HG03460 (cell line): ENCODE measurements around the gene RBBP5.

Source experiments
- ATAC-seq: cut with Tn5 transposase; IDR thresholded peaks from one replicate; pipeline ENCODE4 v1.9.1; 2021; ENCODE audit not compliant: unreplicated experiment

RBBP5 gene

DNA sequence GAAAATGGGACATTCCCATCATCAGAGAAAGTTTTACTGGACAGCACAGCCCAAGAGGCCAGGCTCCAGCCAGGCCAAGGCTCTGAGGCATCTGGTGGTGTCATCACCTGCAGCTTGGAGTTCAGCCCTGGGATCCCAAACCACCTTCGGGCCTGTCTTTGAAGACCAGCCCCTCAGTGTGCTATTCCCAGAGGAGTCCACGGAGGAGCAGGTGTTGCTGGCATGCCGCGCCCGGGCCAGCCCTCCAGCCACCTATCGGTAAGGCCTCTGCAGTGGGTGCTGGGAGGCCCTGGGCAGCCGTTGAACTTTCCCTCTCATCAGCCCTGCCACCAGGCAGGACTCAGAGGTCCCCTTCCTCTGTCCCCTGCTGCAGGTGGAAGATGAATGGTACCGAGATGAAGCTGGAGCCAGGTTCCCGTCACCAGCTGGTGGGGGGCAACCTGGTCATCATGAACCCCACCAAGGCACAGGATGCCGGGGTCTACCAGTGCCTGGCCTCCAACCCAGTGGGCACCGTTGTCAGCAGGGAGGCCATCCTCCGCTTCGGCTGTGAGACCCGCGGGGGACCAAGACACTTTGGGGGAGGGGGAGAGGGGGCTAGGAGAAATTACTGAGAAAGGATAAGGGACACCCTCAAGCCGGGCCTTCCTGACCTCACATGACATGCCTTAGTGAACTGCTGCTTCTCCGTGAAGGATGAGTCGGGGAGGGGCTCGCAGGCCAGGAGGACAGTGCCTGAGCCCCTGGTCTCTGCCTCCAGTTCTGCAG lies 63.8 kb downstream of the RBBP5 start:
- no peak for ATAC-seq

DNA sequence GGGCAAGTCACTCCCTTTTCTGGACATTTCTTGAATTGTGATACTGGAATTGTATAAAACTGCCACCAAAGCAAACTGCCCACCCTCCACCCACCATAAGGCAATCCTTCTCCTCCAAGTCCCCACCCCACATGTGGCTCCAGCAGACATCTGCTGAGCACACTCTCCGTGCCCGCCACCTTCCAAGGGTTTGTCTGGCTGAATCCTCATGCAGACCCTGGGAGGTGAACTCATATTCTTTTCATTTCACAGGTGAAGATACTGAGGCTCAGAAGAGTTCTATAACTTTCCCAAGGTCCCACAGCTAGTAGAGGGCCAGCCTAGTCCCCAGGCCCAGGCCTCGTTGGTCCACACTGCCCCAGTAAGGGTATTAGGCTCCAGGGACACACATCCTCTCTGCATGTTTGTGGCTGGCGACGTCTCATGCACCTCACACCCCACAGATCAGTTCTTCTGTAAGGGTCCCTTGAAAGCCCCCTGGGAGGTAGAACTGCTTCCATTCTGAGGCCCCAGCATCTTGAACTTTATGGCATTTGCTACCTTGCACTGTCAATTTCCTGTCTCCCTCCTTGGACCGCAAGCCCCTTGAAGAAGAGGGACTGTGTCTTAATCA lies 64.7 kb downstream of the RBBP5 start:
- no peak for ATAC-seq

DNA sequence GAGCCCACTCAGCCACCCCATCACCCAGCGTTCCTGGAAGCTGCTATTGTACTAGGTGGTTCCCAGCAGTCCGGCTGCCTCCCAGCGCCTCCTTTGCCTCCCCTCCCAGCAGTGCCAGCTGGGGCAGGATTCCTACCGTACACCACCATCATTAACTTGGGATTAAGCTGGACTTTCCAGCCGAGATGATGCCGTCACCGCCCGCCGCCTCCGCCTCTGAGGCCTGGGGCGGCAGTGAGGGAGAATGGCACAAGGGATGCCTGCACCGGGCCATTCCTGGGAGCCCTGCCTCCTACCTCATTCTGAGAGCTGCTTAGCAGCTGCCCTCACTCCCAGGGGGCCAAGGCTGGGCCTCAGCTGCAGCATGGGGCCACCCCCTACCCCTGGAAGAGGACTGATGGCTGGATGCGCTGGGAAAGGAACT lies 65.6 kb downstream of the RBBP5 start:
- no peak for ATAC-seq

DNA sequence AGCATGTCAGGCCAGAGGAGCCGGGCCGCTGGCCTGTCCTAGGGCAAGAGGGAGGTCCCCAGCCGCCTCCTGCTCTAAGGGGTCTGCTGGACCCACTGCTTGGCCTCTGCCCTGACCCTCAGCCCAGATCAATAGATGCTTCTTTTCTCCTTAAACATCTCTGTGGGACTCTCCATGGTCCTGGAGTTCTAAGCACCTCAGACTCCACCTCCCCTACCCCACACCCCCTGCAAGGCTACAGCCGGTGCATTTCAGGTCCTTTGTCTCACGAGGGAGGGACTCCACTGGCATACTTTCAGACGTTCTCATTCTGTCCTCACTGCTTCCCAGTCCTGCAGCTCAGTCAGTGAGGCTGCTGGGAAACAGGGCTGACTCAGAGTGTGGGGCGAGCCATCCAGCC lies 67.8 kb downstream of the RBBP5 start:
- ATAC-seq = no peak

DNA sequence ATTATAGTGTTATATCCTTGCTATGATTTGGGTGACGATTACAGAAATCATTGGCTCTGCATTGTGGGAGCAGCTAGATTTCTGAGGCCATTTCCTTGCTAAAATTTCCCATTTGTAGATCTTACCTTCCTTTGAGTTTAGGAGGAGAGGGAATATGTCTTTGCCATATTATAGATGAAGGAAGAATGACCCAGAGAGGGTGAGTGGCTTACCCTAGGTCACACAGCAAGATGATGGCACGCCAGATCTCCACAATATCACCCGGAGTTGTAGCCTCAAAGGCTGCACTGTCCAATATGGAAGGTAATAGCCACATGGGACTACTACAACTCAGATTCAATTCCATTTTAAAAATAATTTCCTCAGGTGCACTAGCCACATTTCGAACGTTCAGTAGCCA lies 68.5 kb downstream of the RBBP5 start:
- no peak for ATAC-seq

DNA sequence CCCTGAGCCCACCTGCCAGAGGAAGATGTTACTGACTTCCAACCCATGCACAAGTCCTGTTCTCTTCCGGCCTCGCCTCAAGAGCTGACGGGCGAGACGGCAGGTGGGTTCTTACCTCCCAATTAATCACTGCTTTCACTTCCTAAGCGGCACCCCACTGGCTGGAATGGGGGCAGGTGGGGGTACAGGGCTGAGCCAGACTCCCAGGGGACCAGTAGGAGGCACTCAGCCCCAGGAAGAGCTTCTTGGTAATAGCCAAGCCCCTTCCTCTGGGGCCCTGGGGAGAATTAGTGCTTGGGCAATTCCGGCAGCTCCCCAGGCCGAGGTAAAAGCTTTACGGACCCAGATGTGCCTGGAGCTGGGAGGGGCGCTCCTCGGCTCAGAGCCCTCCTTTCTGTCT lies 69.1 kb downstream of the RBBP5 start:
- no peak for ATAC-seq

DNA sequence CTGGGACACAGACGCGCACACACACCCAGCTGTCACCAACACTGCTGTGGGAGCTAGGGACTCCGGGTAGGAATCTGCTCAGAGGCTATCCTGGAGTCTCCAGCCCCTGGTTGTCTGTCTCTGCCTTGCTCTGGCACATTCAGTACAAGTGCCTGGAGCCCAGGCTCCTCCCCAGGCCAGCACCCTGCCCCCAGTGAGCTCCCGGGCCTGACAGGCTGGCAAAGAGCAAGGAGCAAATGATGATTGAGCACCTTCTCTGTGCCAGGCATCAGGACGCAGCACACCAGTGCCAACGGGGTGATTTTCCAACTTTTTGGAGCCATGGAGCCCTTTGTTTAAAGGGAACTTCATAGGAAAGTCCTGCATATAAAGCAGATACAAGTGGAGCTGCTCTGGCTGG lies 72.3 kb downstream of the RBBP5 start:
- ATAC-seq = no peak

DNA sequence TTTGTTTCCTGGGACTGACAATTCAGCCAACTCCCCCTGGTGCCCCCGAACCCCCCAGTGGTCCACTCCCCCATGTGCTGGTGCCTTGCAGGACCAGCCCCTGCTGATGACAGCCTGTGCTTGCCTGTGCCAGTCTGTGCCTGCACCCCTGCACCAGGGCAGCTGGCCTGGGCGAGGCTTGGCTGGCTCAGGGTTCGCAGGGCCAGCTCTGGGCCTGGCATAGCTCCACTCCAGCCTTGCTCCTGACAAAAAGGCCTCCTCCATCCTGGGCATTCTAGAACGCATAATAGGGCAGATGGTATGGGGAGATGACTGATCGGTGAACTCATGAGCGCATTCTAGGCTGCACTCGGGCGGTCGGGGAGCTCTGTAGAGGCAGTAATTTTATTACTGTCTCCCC lies 73.4 kb downstream of the RBBP5 start:
- no peak for ATAC-seq

DNA sequence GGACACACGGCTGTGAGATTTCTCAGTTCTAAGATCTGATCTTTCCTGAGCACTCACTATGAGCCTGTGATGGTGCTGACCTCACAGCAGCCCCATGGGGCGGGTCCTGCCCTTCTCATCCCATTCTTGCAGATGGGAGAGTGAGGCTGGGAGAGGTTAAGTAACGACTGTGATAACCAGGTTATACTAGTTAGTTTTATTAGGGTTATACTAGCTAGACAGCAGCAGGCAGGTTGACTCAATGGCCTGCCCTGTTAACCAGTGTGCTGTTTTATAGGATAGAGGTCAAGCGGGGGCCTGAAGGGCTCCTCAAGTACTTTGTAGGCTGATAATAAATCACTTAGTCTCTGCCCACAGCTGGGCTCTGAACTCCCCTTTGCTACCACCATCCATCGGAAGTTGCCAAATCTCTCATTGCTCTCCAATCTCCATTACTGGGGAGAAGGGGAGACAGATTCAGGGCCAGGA lies 74.0 kb downstream of the RBBP5 start:
- no peak for ATAC-seq

DNA sequence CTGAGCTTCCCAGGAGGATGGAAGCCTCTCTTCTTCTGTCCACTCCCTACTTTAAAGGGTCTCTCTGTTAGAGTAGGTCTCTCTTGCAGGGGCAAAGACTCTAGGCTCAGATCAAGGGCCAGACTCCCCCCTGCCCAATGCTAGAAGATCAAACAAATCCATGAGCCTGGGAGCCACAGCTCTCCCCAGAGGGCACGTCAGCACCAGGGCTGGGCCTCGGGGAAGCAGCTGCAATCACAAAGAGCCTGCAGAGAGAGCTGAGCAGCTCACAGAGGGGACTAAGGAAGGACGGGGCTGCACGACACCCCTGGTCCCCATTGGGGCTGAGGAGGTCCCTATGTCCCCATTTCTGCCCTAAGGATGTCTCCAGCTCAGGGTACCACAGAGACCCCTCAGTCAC lies 74.9 kb downstream of the RBBP5 start:
- ATAC-seq = no peak

DNA sequence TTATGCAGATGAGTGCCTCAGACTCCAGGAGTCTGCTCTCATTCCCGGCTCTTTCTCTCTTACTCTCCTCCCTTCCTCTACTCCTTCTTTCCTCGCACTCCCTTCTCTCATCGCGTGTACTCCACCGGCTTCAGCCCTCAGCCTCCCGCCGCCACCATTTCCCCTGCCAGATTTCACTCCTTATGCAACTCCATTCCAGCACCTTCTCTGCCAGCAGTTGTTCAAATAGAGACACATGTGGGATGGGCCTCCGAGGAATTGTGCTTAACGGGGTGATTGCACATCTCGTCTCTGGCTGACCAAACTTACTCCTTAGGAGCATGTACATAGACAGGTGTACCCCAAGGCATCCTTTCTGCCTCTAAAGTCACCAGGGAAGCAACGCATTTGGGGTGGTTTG lies 76.6 kb downstream of the RBBP5 start:
- ATAC-seq = no peak

DNA sequence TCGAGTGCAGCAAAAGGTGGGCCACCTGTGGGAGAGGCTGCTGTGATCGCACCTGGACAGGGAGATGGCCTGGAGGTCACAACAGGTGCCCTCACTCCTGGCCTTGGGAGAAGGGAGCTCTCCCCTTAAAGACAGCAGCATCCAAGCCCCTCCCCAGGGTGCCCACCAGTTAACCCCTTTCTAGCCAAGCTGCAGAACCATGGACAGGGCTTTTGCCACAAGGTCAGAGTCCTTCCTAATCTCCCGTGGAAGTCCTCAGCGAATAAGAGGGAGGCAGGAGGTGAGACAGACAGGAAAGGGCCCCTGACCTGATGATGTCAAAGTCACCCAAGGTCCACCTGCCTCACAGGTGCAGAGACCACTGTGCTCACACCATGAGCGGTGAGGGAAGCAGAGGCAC lies 77.0 kb downstream of the RBBP5 start:
- ATAC-seq = no peak

DNA sequence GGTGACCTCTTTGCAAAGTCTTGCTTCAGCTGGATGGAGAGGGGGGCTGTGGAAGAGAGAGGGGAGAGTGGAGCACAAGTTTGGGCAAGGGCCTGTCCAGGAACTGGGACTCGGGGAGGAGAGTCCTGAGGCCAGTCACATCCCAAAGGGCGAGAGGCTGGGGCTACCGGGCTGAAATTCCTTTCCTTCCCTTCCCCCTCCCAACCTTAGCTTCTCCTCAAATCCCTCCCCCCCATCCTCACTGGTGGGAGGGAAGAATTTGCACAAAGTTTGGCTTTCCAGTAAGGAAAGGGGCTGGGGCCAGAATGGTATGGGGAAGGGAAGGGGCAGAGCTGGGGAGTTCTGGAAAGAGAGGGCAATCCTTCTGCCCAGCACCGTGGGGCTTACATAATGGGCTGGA lies 77.9 kb downstream of the RBBP5 start:
- ATAC-seq = no peak

DNA sequence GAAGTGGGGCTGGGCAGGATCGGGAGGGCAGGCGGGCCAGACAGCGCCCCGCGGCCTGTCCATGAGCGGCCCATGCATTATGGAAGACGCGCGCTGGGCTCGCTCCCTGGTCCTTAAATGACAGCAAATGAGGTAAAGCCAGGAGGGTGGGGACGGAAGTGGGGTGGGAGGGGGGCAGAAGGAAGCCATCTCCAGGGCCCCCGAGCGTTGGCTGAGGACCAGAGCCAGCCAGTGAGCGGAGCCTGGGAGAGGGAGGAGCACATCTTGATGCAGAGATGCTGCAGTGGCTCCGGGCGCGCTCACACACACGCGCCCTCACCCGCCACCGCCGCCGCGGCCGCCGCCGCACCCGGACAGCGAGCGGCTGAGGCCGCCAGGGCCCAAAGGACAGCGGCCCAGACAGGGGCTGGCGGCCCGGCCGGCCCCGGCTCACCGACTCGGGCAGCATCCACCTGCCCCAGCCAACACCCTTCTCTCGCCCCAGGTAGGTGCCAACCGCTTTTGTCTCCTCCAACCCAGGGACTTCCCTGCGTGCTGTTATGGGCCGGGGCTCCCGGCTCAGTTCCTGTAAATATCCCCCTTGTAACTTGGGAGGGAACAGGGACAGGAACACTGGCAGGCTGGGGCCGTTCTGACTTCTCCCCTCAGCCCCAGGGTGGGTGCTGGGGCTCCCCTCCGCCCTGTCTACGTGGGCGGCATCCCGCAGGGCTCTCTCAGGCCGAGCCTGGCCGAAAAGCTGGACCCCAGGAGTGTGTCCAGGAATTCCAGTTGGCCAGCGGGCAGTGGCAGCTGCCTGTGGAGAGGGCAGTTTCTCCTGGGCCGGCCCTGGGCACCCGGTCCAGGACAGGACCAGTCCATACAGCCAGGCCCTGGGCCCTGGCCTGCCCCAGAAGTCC lies 78.6 kb downstream of the RBBP5 start, which contains the start of gene CNTN2:
CNTN2 (plus strand) TSS at position 302 of the 896 bp plus-strand sequence. CDS start 9,974 bp downstream, outside the sequence.
- no peak for ATAC-seq

DNA sequence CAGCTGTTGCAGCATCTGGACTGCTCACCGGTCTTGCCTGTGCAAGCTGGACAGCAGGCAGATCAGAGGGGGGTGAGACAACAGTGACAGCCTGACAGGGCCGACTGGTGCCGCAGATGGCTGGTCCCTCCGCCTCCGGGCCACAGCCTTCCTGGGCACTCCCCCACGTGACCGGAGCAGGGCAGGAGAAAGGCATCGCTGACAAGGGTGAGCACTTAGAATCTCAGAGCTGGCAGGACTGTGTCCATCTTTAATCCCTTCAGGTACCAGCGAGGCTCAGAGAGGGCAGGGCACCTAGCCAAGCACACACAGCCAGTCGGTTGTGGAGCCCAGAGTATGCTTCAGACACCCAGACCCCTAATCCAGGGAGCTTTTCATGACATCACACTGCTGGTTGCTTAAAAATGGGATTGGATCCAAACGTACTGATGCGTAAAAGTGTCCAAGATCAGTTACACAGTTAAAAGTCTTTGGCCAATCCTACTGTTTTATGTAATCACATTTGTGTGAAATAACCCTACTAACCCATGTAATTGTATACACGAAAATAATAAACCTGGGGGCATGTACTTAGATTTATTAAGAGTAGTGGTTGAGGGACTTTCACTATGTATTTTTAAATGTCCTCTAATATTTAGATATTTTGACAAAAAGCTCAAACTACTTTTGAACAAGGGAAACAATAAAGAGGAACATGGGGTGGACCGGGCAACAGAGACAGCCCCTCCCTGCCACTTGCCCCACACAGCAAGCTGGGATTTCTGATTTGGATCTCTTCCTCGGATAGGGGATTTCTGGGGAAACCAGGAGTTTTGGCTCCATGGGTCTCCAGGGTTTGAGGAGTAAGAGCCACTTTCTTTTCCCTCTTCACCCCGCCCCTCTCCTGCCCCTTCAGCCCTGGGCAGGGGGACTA lies 79.5 kb downstream of the RBBP5 start:
- no peak for ATAC-seq

DNA sequence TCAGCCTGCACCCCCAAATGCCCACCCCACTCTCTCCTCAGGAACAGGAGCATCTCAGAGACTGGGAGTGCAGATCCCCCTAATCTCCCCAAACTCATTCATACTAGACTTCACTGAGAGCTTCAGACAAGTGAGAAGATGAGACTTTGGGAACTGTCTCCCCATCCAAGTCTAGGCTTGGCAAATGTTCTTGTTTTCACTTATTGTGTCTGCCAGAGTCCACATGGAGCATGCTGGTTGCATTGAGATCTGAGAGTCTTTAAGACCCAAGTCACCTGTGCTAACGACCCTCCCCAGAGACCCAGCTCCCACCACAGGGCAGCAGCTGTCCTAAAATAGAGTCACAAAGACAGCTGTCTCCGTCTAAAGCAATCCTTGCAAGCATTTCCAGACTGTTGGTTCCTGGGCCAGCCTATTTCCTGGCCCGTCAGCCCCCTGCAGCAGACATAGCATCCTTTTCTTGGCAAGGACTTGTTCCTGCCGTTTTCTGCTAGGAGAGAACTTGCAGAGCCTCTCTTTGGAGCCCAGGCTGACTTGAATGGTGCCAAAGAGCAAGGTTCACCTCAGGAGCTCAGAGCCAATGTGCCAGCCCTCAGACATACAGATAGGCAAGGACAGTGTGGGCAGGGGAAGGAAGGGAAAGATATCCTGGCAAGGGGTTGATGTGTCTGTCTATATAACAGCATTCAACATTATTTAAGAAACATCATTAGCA lies 80.6 kb downstream of the RBBP5 start:
- no peak for ATAC-seq

DNA sequence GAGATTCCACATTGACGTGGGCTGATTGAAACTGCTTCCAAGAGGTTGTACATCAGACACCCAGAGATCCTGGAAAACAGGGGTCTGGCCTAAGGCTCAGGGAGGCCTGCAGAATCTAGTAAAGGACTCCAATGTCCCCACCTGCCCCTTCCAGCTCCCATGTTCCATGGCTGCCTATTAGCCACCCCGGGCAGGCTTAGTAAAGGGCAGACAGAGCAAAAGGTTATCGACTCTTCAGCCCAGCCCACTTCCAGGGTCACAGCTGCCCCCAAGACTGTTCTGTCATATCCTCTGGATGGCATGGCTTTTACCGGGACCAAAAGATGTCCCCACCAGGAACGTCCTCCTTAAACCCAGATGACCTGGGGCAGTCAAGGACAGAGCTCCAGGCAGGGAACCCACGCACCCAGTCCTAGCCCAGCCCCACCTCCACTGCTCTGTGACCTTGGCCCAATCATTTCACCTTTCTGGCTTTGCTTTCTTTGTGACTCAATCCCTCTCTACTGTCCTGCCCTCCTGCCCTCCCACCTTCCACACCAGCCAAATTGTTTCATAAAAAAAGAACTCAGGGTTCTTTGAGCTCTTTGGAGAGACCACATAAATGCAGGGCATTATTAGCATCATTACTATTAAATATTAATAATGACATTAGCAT lies 83.5 kb downstream of the RBBP5 start:
- no peak for ATAC-seq

DNA sequence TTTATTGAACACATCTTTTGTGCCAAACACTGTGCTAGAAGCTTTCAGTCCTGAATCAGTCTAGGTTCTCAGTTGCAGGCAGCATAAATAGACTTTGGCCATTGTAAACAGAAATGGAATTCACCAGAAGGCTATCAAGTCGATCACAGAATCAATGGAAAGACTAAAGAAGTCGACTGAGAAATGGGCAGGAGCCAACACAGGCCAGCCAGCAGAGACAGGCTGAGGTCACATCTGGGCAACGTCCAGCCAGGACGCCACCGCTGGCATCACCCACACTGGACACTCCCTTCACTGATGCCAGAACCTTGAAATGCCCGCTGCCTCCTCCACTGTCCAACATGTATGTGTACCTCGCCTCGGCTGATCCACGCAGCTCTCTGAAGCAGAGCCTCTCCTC lies 84.2 kb downstream of the RBBP5 start:
- ATAC-seq = no peak
